OCI-LY3 (cell line): Measurements from ENCODE around the gene RAB39A.

Source experiments
- CTCF ChIP-seq: fragments of 200-600, 300-600 bp; sonication (generic); IDR thresholded peaks from 2 replicates; pipeline ENCODE4 v1.5.1; 2014; ENCODE audit warnings: antibody characterized with exemption, low read length, low read depth
- EZH2phosphoT487 ChIP-seq: fragments of 200-600 bp; shearing (Covaris generic); IDR thresholded peaks from 2 replicates; pipeline ENCODE4 v1.6.1; 2018; ENCODE audit warnings: antibody characterized with exemption, mixed run types, low read depth

GRCh38 chr11:107928046-107928766 lies at the start of gene RAB39A:
- TF ChIP-seq CTCF (no peak), EZH2phosphoT487 (no peak)
